ENCODE data around the gene RAPGEF4.

RAPGEF4 gene

DNA sequence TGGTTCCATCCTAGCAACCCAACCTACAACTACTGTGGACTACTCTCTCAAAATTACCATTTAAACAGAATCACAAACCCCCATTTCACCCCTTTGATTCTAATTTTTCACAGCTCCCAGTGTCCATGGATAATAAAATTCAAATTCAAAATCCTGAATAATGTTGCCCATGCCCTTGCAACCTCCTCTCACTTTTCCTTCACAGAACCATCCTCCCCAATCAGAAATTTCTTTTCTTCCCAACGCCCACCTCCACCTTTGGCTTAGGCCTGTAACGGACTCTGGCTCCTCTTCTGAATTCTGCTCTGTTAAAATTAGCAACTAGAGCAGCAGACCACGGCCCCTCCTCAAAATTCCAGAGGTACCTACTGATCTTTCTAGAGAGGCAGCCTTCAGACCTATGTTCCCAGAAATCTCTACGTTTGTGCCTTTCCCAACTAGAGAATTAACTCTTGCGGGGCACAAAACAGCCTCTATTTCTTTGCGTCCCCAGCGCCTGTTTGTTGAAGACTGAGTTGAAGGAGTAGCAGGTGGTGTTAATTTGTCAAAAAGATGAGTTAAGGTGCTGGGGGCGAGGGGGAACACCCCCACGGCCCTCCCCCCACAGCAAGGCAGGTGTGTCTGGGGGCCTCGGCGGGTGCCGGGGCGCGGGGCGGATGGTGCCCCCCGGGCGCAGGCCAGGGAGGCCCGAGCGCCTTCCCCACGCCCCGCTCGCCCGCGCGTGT is 339.6 kb downstream of the RAPGEF4 start:
- DNase-seq (ENCODE audit: extremely low spot score): no peak
- no peak for TF ChIP-seq CTCF (IDR thresholded peaks at IDR 0.05; ENCODE audit: control extremely low read depth, extremely low read depth, low read depth, missing control alignments)
- POLR2A ChIA-PET: no interaction called here
- CTCF ChIA-PET: interaction anchor here (1.0 to 3.4 kb wide), 6 partner anchors 16 to 135 kb away, joined by 3 to 13 read pairs (median 5); no protein-coding TSS in a partner anchor

DNA sequence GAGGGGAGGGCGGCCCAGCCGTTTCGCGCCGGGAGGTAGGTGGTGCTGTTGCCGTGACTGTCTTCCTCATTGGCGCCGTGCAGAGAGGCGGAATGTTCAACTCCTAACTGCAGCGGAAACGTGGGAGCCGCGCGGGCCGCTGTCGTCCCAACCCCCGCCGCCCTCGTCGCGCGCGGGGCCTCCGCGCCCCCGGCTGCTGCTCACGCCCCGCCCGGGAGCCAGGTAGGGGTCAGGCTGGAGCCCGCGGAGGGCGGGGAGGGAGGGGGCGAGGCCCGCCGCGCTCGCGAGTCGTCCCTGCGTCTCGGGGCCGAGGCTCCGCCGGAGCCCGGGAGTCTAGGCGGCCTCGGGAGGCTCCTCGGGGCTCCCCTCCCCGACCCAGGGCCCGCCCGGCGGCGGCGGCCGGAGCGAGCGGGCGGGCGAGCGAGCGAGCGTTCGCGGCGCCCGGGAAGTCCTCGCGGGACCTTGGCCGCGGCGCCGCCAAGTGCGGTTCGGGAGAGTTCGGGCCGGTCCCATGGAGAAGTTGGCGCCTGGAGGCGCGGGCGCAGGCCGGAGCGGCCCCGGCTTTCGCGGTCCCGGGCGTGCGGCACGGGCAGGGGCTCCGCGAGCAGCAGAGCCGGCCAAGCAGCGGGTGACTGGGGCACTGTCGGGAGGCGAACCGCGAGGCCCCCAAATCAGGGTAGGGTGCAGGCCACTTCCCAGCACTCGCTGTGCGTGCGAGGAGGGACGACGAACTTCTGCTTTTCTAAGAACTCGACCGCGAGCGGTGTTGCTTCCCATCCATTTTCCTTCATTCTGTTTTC is 340.3 kb downstream of the RAPGEF4 start, which contains the start of gene MAP3K20:
Gene MAP3K20 (plus strand): TSS at position 66 of the 800 bp plus-strand sequence. CDS start 15,186 bp downstream, outside the sequence.
- peak; percentile 72 for DNase-seq (ENCODE audit: extremely low spot score)
- ChIA-PET POLR2A (no interaction called here), CTCF (interaction anchor here (1.0 to 2.9 kb wide), 4 partner anchors 16 to 135 kb away, joined by 3 to 7 read pairs (median 5); no protein-coding TSS in a partner anchor)
- TF ChIP-seq CTCF (IDR thresholded peaks at IDR 0.05; ENCODE audit: control extremely low read depth, extremely low read depth, low read depth, missing control alignments): peak; percentile 53

DNA sequence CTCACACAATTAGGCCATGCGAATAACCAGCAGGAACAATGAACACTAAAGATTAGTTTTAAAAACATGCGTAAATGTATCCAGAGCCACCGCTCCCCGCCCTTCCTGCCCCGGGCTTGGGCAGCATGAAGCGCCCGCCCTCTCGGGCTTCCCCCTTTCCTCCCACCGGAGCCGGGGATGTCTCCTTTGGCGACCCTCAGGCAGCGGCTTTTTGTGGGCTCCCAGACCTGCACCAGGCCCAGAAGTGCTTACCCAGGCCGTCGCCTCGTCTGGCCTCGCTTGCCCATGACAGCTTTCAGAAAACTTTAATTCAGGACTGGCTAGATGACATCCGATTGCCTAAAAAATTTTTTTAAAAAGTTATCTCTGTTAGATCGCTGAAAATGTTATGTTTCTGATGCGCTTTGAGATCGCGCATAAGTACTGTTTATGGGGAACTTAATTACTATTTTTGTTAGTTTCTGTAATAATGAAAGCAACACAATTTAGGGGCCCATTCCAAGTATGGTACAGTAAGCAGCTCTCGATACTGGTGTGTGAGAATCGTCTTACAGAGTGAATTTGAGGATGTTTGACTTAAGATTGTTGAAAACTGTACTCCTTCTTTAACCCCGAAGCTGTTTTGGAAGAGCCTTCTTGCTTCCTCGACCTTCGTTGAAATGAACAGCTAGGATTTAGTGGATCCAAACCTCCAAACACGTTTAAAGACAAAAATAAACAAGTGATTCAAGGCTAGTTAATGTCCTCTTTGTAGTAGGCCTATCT is 341.1 kb downstream of the RAPGEF4 start:
- ChIA-PET CTCF (interaction anchor here (1.4 to 7.3 kb wide), 2 partner anchors 15 to 133 kb away, joined by 4 to 37 read pairs; no protein-coding TSS in a partner anchor), POLR2A (no interaction called here)
- TF ChIP-seq CTCF (IDR thresholded peaks at IDR 0.05; ENCODE audit: control extremely low read depth, extremely low read depth, low read depth, missing control alignments): no peak
- peak; percentile 23 for DNase-seq (ENCODE audit: extremely low spot score)

DNA sequence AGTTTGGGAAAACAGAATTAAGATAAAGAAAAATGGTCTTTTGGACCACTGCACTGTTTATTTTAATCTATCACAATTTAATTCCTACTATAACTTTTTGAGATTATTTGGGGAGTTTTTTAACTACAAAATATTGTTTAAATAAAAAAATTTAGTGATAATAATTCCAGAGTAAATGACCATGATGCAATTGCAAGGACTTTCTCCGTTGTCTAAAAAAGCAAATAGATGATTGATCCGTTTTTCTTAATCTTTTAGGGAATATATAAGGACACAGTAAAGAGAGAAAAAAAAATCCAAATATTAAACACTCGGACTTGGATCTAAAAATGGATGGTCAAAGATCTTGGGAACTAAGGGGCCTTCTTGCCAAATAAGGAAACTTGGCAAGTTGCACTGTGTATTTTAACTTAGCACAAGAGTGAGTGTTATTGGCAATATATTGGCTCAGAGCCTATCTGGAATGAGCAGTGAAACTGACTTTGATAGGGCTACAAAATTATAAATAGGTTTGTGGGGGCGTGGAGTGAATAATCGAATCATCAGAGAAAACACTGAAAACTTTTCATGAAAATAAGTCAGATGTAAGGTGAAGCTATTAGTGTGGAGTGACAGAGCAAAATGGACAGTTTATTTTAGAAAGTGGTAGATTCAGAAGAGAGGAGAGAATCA is 342.0 kb downstream of the RAPGEF4 start:
- ChIA-PET CTCF (interaction anchor here (0.7 to 7.3 kb wide), 7 partner anchors 14 to 138 kb away, joined by 3 to 37 read pairs (median 4); no protein-coding TSS in a partner anchor), POLR2A (interaction anchor here (1.2 kb wide), 1 partner anchor 14 kb away, joined by 3 read pairs; no protein-coding TSS in a partner anchor)
- TF ChIP-seq CTCF (IDR thresholded peaks at IDR 0.05; ENCODE audit: control extremely low read depth, extremely low read depth, low read depth, missing control alignments): no peak
- no peak for DNase-seq (ENCODE audit: extremely low spot score)

DNA sequence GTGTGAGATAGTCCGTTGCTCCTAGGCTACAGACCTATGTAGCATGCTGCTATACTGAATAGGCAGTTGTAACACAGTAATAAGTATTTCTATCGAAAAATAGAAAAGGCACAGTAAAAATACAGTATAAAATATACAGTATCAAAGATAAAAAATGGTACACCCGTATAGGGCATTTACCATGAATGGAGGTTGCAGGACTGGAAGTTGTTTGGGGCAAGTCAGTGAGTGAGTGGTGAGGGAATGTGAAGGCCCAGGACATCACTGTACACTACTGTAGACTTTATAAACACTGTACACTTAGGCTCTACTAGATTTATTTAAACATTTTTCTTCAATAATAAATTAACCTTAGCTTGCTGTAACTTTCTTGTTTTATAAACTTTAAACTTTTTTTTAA is 343.5 kb downstream of the RAPGEF4 start:
- POLR2A ChIA-PET: interaction anchor here (1.2 kb wide), 1 partner anchor 12 kb away, joined by 3 read pairs; no protein-coding TSS in a partner anchor
- DNase-seq (ENCODE audit: extremely low spot score): no peak
- CTCF ChIA-PET: interaction anchor here (1.4 to 7.3 kb wide), 5 partner anchors 8 to 132 kb away, joined by 3 to 37 read pairs (median 5); no protein-coding TSS in a partner anchor
- no peak for TF ChIP-seq CTCF (IDR thresholded peaks at IDR 0.05; ENCODE audit: control extremely low read depth, extremely low read depth, low read depth, missing control alignments)

Data from GM10248 (cell line).